ENCODE measurements around the gene NFKBIB.

The NFKBIB gene

DNA sequence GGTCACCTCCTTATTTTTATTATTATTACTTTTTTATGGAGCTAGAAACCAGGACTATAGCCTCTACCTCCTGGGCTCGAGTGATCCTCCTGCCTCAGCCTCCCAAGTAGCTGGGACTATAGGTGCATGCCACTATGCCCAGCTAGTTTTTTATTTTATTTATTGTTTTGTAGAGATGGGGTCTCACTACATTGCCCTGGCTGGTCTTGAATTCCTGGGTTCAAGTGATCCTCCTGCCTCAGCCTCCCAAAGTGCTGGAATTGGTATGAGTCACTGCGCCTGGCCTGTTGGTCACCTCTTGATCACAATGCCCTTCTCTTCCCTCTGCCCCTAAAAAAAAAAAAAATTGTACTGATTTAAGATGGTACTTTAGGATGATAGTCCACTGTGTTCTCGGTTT, 51.4 kb downstream of the NFKBIB start:
- CTCF ChIA-PET: no interaction called here
- POLR2A ChIA-PET (ENCODE audit: low non-redundant PET): no interaction called here
- H3K27ac ChIP-seq: no peak overlapping the region
- TF ChIP-seq, protein P1, sequence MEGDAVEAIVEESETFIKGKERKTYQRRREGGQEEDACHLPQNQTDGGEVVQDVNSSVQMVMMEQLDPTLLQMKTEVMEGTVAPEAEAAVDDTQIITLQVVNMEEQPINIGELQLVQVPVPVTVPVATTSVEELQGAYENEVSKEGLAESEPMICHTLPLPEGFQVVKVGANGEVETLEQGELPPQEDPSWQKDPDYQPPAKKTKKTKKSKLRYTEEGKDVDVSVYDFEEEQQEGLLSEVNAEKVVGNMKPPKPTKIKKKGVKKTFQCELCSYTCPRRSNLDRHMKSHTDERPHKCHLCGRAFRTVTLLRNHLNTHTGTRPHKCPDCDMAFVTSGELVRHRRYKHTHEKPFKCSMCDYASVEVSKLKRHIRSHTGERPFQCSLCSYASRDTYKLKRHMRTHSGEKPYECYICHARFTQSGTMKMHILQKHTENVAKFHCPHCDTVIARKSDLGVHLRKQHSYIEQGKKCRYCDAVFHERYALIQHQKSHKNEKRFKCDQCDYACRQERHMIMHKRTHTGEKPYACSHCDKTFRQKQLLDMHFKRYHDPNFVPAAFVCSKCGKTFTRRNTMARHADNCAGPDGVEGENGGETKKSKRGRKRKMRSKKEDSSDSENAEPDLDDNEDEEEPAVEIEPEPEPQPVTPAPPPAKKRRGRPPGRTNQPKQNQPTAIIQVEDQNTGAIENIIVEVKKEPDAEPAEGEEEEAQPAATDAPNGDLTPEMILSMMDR (conservative IDR thresholded peaks at IDR 0.05; ENCODE audit: low read depth): no peak
- no peak for DNase-seq (ENCODE audit: low spot score)

DNA sequence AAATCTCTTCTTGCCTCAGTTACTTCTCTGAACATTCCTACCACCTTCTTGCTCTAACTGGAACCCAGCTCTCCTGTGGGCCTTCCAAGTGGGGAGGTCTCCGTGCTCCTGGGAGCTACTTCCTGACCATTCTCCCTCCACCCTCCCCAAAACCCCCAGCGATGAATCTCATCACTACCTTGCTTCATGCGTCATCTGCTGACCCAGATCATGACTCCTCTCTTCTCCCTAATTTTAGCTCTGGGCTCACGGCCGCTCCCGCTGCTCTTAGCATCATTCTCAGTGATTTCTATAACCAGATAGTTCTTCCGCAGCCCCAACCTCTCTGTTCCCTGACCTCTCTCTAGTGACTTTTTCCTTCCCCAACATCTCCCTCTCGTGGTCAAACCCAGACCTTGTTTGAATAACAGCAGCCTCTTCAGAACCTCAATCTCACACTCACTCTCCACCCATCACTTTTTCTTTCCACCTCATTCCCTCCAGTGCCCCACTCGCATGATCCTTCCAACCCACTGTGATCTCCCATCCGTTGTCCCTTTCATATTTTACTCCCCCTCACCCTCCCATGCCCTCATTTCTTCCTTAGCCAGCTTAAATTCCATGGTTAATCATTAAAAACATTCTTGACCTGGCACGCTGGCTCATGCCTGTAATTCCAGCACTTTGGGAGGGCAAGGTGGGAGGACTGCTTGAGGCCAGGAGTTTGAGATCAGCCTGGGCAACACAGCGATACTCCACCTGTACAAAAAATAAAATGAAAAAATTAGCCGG, 52.8 kb downstream of the NFKBIB start:
- CTCF ChIA-PET: interaction anchor here (0.7 to 1.4 kb wide), 2 partner anchors 10 to 159 kb away, joined by 3 to 4 read pairs; no protein-coding TSS in a partner anchor
- no peak overlapping the region for H3K27ac ChIP-seq
- TF ChIP-seq, protein P1 (conservative IDR thresholded peaks at IDR 0.05; ENCODE audit: low read depth): no peak
- no peak for DNase-seq (ENCODE audit: low spot score)
- POLR2A ChIA-PET (ENCODE audit: low non-redundant PET): no interaction called here

- TF ChIP-seq, protein P1 (conservative IDR thresholded peaks at IDR 0.05; ENCODE audit: low read depth): no peak
- DNase-seq (ENCODE audit: low spot score): no peak
- ChIA-PET CTCF (interaction anchor here (1.4 kb wide), 1 partner anchor 9 kb away, joined by 4 read pairs; no protein-coding TSS in a partner anchor), POLR2A (ENCODE audit: low non-redundant PET) (interaction anchor here (0.6 kb wide), 1 partner anchor 710 kb away, joined by 4 read pairs; no protein-coding TSS in a partner anchor)
- H3K27ac ChIP-seq: no peak overlapping the region
Measured at GRCh38 chr19:38953677-38954076, 53.9 kb downstream of the NFKBIB start.

DNA sequence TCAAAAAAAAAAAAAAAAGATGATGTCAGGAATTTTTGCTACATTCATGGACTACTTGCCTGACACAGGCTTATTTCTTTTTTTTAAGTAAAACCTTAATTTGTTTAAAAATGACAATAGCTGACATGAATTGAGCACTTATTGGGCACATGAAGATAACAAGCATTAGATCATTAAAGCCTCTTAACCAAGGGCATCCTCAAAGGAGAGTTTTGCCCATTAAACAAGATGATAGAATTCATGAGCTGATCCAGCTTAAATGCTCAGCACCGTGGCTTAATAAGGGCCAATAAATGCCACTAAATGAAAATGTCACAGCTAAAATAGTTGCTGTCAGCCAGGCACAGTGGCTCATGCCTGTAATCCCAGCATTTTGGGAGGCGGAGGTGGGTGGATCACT, 56.5 kb downstream of the NFKBIB start:
- ChIA-PET CTCF (interaction anchor here (0.6 kb wide), 2 partner anchors 118 to 318 kb away, joined by 6 read pairs; no protein-coding TSS in a partner anchor), POLR2A (ENCODE audit: low non-redundant PET) (no interaction called here)
- H3K27ac ChIP-seq: no peak overlapping the region
- no peak for DNase-seq (ENCODE audit: low spot score)
- TF ChIP-seq, protein P1 (conservative IDR thresholded peaks at IDR 0.05; ENCODE audit: low read depth): no peak

GRCh38 chr19:38958301-38958700, 58.5 kb downstream of the NFKBIB start:
- CTCF ChIA-PET: no interaction called here
- TF ChIP-seq, protein P1 (conservative IDR thresholded peaks at IDR 0.05; ENCODE audit: low read depth): no peak
- POLR2A ChIA-PET (ENCODE audit: low non-redundant PET): no interaction called here
- no peak for DNase-seq (ENCODE audit: low spot score)
- no peak overlapping the region for H3K27ac ChIP-seq

Data from RWPE1 (cell line).